Vagina (tissue), 2 donors: ENCODE data around the gene NDRG2. TPM values are rescaled to one million over a fixed set of nuclear protein-coding genes. Genes with fewer than 3 reads are reported as not detected.

Source experiments
- DNase-seq, 2 donors: peaks; one replicate each; pipeline ENCODE4 v3.0.0-alpha.2; 2017; ENCODE audit errors: extremely low spot score in 2 of 2
- H3K27ac ChIP-seq: fragments of 200-600 bp; sonication (generic); one replicate; pipeline ENCODE4 v1.5.1; 2019
- H3K27me3 ChIP-seq: fragments of 200-600 bp; sonication (generic); one replicate; pipeline ENCODE4 v1.5.1; 2019
- H3K36me3 ChIP-seq, 2 donors: fragments of 200-600 bp; sonication (generic); one replicate each; pipeline ENCODE4 v1.5.1; 2017 to 2019
- H3K4me1 ChIP-seq: fragments of 200-600 bp; sonication (generic); one replicate; pipeline ENCODE4 v1.5.1; 2019
- H3K4me3 ChIP-seq, 2 donors: fragments of 200-600 bp; sonication (generic); 1 replicate in 1 of 2; 2 replicates in 1 of 2; pipeline ENCODE4 v1.5.1; 2016 to 2019
- H3K9me3 ChIP-seq: fragments of 200-600 bp; sonication (generic); one replicate; pipeline ENCODE4 v1.5.1; 2019
- CTCF ChIP-seq, 3 experiments: fragments of 450-650 bp in 2 of 3; fragments of 200-600 bp in 1 of 3; sonication (generic) in 1 of 3; IDR thresholded peaks; one replicate each; pipeline ENCODE4 v1.5.1; 2017 to 2019; ENCODE audit warnings: antibody characterized with exemption in 3 of 3, mild to moderate bottlenecking in 2 of 3, moderate library complexity in 2 of 3
- POLR2A ChIP-seq, 2 donors: fragments of 450-650 bp; IDR thresholded peaks; one replicate each; pipeline ENCODE4 v1.6.1; 2017; ENCODE audit warnings: antibody characterized with exemption in 2 of 2, mild to moderate bottlenecking in 2 of 2, moderate library complexity in 2 of 2
- POLR2AphosphoS5 ChIP-seq, 2 donors: sonication (generic); formaldehyde crosslinking; IDR thresholded peaks; one replicate each; pipeline ENCODE4 v1.9.0; 2017; ENCODE audit warnings: antibody characterized with exemption in 2 of 2, mild to moderate bottlenecking in 2 of 2, low read depth in 1 of 2; ENCODE audit not compliant: insufficient read depth in 1 of 2
- intact Hi-C: fragments of 100-400 bp; cut with DNase I; formaldehyde crosslinking; loops from one replicate; pipeline ENCODE4 v1.15.1; 2023
- total RNA-seq: library from RNA; depleted of rRNA; stranded (reverse); fragments of >200 nt; gene quantifications from one replicate; pipeline ENCODE4 v1.2.3, GENCODE V29; 2016

The NDRG2 gene
- total RNA-seq, 1 donor from 2014 or later: 307 TPM

- H3K4me3 ChIP-seq: no peak overlapping the region
- peak overlapping the region; percentile 99 for H3K27ac ChIP-seq
- no peak for TF ChIP-seq POLR2AphosphoS5 (IDR thresholded peaks at IDR 0.05; ENCODE audit: insufficient read depth in 1 of 2, low read depth in 1 of 2)
- TF ChIP-seq POLR2A (IDR thresholded peaks at IDR 0.05): no peak
- no peak for TF ChIP-seq CTCF (IDR thresholded peaks at IDR 0.05)
- no peaks in the 10 kb centered on the region for H3K27me3 ChIP-seq
- peaks cover 0 to 4% of the 10 kb centered on the region in 2 donors for H3K36me3 ChIP-seq
- no peaks in the 10 kb centered on the region for H3K9me3 ChIP-seq
- peaks cover 50% of the 10 kb centered on the region for H3K4me1 ChIP-seq
- intact Hi-C loops: loop anchor here (5.0 kb wide), 1 partner anchor 75 kb away; the partner anchor contains the start of gene TMEM253
- peak in 1 of 2 donors; percentile 61 for DNase-seq
Observed at GRCh38 chr14:21026988-21027315, 2.1 kb upstream of the NDRG2 start.

GRCh38 chr14:21026274-21026987 is 1.6 kb upstream of the NDRG2 start:
- peak in 1 of 2 donors; percentile 88 for DNase-seq
- Histone ChIP-seq H3K27me3 (no peaks in the 10 kb centered on the region), H3K9me3 (no peaks in the 10 kb centered on the region), H3K4me3 (peak overlapping the region; percentile 72 to 96), H3K27ac (peak overlapping the region; percentile 99), H3K36me3 (peaks cover 0 to 8% of the 10 kb centered on the region in 2 donors), H3K4me1 (peaks cover 54% of the 10 kb centered on the region)
- intact Hi-C loops: loop anchor here (5.0 kb wide), 1 partner anchor 76 kb away; the partner anchor contains the start of gene TMEM253
- TF ChIP-seq POLR2AphosphoS5 (IDR thresholded peaks at IDR 0.05; ENCODE audit: insufficient read depth in 1 of 2, low read depth in 1 of 2) (no peak), POLR2A (IDR thresholded peaks at IDR 0.05) (no peak), CTCF (IDR thresholded peaks at IDR 0.05) (no peak)

GRCh38 chr14:21025371-21026273 is 761 bp upstream of the NDRG2 start:
- H3K36me3 ChIP-seq: peaks cover 0 to 11% of the 10 kb centered on the region in 2 donors
- peak in 1 of 2 donors; percentile 94 for DNase-seq
- H3K9me3 ChIP-seq: no peaks in the 10 kb centered on the region
- TF ChIP-seq POLR2AphosphoS5 (IDR thresholded peaks at IDR 0.05; ENCODE audit: insufficient read depth in 1 of 2, low read depth in 1 of 2) (peak in 1 of 2 donors; percentile 70), POLR2A (IDR thresholded peaks at IDR 0.05) (no peak)
- peak overlapping the region; percentile 72 to 96 for H3K4me3 ChIP-seq
- no peaks in the 10 kb centered on the region for H3K27me3 ChIP-seq
- peaks cover 62% of the 10 kb centered on the region for H3K4me1 ChIP-seq
- H3K27ac ChIP-seq: peak overlapping the region; percentile 99
- intact Hi-C loops: loop anchor here (5.0 kb wide), 1 partner anchor 77 kb away; the partner anchor contains the start of gene TMEM253

- Histone ChIP-seq H3K27ac (peak overlapping the region; percentile 99), H3K4me3 (peak overlapping the region; percentile 72 to 96), H3K9me3 (no peaks in the 10 kb centered on the region), H3K27me3 (no peaks in the 10 kb centered on the region), H3K4me1 (peaks cover 73% of the 10 kb centered on the region), H3K36me3 (peaks cover 0 to 27% of the 10 kb centered on the region in 2 donors)
- intact Hi-C loops: no loop called here
- no peak for TF ChIP-seq CTCF (IDR thresholded peaks at IDR 0.05)
- TF ChIP-seq POLR2AphosphoS5 (IDR thresholded peaks at IDR 0.05; ENCODE audit: insufficient read depth in 1 of 2, low read depth in 1 of 2): no peak
- no peak for TF ChIP-seq POLR2A (IDR thresholded peaks at IDR 0.05)
- peak in 1 of 2 donors; percentile 84 for DNase-seq
Observed at GRCh38 chr14:21023817-21024584, 860 bp downstream of the NDRG2 start.

- no peak for TF ChIP-seq POLR2AphosphoS5 (IDR thresholded peaks at IDR 0.05; ENCODE audit: insufficient read depth in 1 of 2, low read depth in 1 of 2)
- no peak for TF ChIP-seq CTCF (IDR thresholded peaks at IDR 0.05)
- TF ChIP-seq POLR2A (IDR thresholded peaks at IDR 0.05): no peak
- intact Hi-C loops: no loop called here
- Histone ChIP-seq H3K27ac (peak overlapping the region; percentile 99), H3K9me3 (no peaks in the 10 kb centered on the region), H3K4me1 (peaks cover 73% of the 10 kb centered on the region), H3K27me3 (no peaks in the 10 kb centered on the region), H3K36me3 (peaks cover 0 to 35% of the 10 kb centered on the region in 2 donors), H3K4me3 (peak overlapping the region; percentile 72 to 96)
- DNase-seq: no peak
Observed at GRCh38 chr14:21023174-21023573, 1.7 kb downstream of the NDRG2 start.
